VCaP (cell line): ENCODE data around the gene EFHC1.

Source experiments
- H3K27ac ChIP-seq: fragments of 450-650 bp; 2 replicates; pipeline ENCODE4 v1.5.1; 2017
- TF ChIP-seq, protein P1 (sequence below): fragments of 450-650 bp; conservative IDR thresholded peaks from 2 replicates; pipeline ENCODE4 v1.5.1; 2017; ENCODE audit warnings: mild to moderate bottlenecking, moderate library complexity

Gene EFHC1

DNA sequence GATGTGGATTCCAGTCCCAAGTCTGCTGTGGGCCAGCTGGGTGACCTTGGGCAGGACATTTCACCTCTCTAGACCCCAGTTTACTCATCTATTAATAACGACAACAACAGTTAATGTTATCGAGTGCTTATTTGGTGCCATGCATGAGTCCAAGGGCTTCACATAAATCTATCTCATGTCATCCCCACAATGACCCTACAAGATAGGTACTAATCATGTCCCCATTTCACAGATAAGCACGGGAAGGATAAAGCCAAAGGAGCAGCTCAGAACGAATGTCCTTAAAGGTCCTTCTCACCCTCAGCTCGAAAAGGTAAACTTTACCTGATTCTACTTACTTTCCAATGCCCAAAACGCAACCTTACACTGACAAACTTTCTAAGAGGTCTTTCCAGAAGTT is 121.0 kb downstream of the EFHC1 start:
- TF ChIP-seq, protein P1, sequence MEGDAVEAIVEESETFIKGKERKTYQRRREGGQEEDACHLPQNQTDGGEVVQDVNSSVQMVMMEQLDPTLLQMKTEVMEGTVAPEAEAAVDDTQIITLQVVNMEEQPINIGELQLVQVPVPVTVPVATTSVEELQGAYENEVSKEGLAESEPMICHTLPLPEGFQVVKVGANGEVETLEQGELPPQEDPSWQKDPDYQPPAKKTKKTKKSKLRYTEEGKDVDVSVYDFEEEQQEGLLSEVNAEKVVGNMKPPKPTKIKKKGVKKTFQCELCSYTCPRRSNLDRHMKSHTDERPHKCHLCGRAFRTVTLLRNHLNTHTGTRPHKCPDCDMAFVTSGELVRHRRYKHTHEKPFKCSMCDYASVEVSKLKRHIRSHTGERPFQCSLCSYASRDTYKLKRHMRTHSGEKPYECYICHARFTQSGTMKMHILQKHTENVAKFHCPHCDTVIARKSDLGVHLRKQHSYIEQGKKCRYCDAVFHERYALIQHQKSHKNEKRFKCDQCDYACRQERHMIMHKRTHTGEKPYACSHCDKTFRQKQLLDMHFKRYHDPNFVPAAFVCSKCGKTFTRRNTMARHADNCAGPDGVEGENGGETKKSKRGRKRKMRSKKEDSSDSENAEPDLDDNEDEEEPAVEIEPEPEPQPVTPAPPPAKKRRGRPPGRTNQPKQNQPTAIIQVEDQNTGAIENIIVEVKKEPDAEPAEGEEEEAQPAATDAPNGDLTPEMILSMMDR, result no peak
- no peak overlapping the region for H3K27ac ChIP-seq

DNA sequence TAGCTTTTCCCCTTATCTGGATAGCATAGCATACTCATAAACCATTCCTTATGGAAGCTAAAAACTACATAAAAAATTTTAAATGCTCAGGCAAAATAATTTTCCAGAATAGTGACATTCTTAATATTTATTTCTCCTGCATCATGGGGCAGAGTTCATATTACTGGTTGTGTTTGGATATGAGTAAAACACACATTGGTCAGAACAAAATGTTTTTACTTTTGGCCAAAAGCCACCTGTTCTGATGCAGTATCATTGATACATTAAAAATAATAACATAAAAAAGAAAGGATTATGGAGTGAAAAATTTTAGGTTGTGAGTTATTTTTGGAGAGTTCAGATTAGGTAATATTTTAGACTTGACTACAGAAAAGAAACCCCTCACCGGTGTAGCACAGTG is 123.1 kb downstream of the EFHC1 start:
- peak overlapping the region; percentile 72 for H3K27ac ChIP-seq

DNA sequence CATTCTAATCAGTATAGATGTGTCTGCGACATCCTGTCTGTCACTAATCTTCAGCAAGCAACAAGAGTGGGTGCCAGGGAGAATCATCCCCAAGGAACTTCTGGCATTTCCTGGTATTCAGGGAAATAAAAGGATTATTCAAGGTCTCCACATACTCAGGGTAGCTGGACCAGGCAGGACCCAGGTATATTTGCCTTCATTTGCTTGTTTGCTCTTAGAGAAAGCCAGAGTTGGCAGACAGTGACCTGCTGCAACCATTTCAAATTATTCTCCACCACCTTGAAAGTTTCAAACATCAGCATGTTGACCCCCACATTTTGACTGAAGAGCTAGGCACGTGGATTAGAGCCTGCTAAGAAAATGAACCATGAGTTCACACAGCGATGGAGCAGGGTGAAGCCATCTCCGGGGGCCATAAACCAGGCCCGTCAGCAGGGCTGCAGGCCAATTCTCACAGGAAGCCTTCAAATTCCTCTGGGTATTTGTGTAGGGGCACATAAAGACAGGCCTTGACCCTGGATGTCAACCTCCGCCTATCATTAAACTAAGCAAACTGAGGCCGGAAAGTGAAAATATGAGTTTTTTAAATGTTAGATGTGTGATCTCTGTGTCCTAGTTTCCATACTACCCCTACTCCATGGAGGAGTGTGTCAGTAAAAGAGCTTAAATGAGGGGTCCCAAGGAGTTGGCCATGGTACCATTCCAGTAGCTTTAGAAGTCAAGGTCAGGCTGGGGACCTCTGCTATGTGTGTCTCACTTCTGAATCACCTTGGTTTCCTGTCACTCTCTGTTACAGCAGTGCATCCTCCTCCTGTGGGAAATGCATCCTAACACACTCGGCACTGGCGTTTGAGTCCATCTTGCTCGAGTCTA is 123.8 kb downstream of the EFHC1 start:
- peak overlapping the region; percentile 72 for H3K27ac ChIP-seq
- TF ChIP-seq, protein P1, result no peak

More for the DNA sequence above, 123.1 kb downstream of the EFHC1 start:
- TF ChIP-seq, protein P1, result no peak

DNA sequence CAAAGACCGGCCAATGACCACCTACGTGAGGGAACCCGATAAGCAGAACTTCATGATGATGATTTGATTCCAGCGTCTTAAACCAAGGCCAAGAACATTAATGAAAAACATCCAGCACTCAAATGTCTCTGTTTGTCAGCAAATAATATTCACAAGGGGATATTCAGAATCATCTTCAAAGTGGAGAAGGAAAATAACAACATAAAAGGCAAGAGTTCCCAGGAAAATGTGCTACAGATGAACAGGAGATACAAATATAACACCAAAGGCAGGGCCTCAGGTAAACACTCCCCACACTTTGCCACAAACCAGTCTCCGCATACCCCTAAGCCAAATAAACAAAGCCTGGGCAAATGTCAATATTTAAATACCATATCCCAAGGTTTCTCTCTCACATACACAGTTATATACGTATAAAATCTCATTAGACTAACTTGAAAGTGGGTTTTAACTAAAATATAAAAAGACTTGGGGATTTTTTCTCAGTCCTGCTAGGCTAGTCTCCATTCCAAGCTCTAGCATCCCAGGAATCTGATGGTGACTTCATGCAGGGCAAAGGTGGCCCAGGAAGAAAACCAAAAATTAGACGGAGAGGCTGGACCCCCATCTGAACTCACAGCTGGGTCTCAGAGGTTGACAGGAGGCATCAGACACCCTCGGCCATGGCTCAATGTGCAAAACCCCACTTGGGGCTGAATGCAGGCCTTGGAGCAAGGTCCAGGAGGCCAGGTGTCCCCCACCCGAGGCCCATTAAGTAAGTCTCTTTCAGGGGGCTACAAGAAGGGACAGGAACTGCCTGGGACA is 124.7 kb downstream of the EFHC1 start:
- H3K27ac ChIP-seq, result peak overlapping the region; percentile 72
- TF ChIP-seq, protein P1, result no peak

DNA sequence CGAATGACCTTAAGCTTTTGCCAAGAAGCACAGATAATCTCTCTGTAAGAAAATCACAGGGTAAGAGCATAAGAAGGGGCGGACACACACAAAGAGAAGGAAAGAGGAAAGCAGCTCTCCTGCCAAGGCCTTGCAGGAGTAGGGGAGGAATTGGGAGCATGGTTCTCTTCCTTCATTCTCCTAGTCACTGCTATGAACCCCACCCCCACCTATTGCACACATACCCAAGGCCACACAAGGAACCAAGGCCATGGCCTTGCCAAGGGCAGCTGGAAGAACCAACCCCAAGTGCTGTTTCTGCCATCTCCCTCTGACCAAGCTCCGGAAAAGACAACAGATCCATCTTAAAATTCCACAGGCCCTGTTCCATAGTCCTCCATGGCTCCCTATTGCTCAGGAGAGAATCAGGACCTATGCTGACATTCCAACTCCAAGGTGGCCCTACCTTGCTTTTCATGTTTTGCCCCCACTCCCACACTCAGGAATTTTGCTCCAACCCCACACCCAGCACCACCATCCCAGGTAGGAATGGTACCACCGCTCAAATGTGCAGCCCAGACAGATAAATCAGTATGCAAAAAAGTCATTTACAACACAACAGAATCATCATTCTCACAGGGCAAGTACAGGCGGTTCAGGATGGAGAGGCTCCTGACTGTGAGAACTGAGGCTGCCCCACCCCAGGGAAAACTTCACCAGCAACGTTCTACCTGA is 125.4 kb downstream of the EFHC1 start:
- peak overlapping the region; percentile 72 for H3K27ac ChIP-seq
- TF ChIP-seq, protein P1, result no peak

DNA sequence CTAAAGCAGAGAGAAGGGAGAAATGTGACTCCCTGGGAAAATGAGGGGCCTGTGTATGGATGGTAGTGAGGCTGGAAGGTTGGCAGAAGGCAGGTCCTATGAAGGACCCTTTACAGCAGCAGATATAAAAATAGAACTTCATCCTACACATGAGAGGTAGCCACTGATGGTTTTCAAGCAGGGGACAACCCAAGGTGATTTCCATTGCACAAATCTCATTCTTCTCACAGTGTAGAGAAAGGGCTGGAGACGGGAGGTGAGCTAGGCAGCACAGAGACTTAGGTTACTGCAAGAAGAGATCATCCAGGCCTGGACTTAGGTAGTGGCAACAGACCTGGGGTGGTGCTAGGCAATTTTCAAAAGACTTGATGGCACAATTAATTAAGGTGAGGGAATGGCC is 126.0 kb downstream of the EFHC1 start:
- H3K27ac ChIP-seq, result no peak overlapping the region
- TF ChIP-seq, protein P1, result no peak

DNA sequence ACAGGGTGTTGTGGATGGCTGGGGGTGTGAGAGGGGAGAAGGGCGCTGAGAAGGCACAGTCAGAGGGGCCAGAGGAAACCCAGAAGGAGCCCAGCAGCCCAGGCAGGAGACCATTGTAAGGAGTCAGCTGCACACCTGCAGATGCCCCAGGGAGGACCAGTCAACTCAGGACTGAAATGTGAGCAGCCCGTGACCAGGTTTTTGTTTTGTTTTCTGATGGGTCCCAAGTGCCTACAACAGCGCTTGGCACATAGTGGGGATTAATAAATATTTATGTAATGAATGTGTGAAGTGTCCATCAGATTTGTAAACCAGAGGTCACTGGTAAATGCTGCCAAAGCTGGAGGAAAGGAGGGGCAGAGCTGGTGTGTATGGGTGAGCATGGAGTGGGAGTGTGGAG is 126.5 kb downstream of the EFHC1 start:
- no peak overlapping the region for H3K27ac ChIP-seq
- TF ChIP-seq, protein P1, result no peak
